WTC11 (cell line): ENCODE results near the gene SHANK2.

Experiments used
- CTCF ChIP-seq: fragments of 200-600 bp; IDR thresholded peaks from 2 replicates; pipeline ENCODE4 v1.8.0; 2022; ENCODE audit warnings: antibody characterized with exemption
- ESRRA ChIP-seq: sonication (generic); formaldehyde crosslinking; IDR thresholded peaks from 2 replicates; pipeline ENCODE4 v1.8.1; 2022; ENCODE audit warnings: mild to moderate bottlenecking, missing genetic modification reagents, borderline replicate concordance
- NFYB ChIP-seq: sonication (generic); formaldehyde crosslinking; conservative IDR thresholded peaks from 2 replicates; pipeline ENCODE4 v1.8.0; 2022; ENCODE audit warnings: low read depth, missing genetic modification reagents

GRCh38 chr11:71232364-71232763 is 20.0 kb downstream of the SHANK2 start:
- TF ChIP-seq NFYB (CRISPR knock-in tag) (no peak), CTCF (no peak), ESRRA (CRISPR knock-in tag) (no peak)
